Muscle of arm (tissue), 12 donors: ENCODE measurements around the gene SRSF8. TPM values are rescaled to one million over a fixed set of nuclear protein-coding genes. Genes with fewer than 3 reads are reported as not detected.
A peak's percentile ranks its signal among the peaks of the same experiment; 100 is the strongest.

ENCODE experiments used
- DNase-seq: peaks from one replicate; pipeline ENCODE4 v3.0.0-alpha.2; 2013
- polyA plus RNA-seq, 12 donors: library from polyadenylated mRNA; unstranded; fragments of 120-200 nt; gene quantifications; one replicate each; pipeline ENCODE4 v1.2.1, GENCODE V29; 2013; ENCODE audit not compliant: insufficient read length in 12 of 12

Gene SRSF8
- polyA plus RNA-seq, 12 donors, result 32.3 to 105 (median 50.9) TPM

DNA sequence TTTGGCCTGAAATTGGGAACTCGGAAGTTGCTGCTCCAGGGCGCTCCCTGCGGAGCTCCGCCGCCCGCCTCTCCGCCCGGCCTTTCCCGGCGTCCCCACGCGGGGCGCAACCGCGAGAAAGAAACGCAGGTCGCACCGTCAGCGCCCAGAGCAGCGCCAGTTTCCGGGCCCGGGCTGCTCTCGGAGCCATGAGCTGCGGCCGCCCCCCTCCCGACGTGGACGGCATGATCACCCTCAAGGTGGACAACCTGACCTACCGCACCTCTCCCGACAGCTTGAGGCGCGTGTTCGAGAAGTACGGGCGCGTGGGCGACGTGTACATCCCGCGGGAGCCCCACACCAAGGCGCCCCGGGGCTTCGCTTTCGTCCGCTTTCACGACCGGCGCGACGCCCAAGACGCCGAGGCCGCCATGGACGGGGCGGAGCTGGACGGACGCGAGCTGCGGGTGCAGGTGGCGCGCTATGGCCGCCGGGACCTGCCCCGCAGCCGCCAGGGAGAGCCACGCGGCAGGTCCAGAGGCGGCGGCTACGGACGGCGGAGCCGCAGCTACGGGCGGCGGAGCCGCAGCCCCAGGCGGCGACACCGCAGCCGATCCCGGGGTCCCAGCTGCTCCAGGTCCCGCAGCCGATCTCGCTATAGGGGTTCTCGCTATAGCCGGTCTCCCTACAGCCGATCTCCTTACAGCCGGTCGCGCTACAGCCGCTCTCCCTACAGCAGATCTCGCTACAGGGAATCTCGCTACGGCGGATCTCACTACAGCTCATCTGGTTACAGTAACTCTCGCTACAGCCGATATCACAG, 521 bp downstream of the SRSF8 start:
- DNase-seq, result peak; percentile 87

DNA sequence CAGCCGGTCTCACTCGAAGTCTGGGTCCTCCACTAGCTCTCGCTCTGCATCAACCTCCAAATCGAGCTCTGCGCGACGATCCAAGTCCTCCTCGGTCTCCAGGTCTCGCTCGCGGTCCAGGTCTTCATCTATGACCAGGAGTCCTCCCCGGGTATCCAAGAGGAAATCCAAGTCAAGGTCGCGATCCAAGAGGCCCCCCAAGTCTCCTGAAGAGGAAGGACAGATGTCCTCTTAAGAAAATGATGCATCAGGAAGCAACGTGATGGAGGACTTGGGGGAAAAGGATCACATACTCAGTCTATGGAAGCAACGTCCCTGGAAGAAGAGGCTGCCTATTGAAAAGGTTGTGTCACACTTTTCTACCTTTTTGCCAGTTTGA, 1.1 kb downstream of the SRSF8 start:
- DNase-seq, result peak; percentile 65

DNA sequence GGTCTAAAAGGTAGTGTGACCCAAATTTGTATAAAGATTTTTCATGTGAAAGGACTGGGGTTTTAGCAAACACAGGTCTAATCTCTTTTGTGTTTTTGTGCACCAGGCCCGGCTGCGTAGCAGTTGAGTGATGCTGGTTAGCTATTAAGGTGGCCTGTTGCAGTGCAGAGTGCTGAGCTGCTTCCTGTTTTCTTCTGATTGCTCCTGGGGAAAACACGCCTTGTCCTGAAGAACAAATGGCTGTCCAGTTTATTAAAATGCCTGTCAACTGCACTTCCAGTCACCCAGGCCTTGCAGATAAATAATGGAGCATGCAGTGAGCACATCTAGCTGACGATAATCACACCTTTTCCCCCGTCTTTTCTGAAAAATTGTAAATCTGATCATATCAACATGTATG, 1.8 kb downstream of the SRSF8 start:
- peak; percentile 87 for DNase-seq

DNA sequence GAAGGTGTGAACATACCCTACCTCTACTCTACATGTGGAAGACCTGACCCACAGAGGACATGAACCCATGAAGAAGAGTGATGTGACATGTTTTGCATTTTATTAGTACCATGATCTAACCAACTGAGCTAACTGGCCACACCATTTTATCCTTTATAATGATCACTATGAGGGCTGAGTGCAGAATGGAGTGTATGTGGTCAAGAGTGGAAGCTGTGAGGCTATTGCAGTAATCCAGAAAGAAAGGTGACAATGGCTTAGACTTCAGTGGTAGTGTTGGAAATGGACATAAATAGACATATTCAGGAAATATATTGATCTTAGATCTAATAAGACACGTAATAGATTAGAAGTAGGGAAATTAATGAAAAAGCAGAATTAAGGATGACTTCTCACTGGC, 3.8 kb downstream of the SRSF8 start:
- DNase-seq, result no peak

DNA sequence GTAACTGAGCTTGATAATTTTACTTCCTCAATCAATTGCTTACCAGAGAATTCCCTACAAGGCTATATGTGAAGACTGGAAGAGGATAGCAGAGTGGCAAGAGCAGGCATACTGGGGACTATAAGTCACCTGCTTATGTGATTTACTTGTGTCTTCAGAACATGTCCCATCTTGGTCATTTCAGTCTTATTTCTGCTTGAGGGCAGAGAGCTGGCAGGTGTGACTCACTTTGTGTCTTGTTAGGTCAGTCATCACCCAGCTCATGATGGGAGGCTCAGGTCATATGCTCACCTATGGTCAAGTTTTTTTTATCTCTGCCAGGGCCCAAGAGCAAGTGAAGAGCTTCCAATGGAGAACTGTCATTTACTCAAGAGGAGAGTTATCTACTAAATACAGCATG, 6.2 kb downstream of the SRSF8 start:
- no peak for DNase-seq

DNA sequence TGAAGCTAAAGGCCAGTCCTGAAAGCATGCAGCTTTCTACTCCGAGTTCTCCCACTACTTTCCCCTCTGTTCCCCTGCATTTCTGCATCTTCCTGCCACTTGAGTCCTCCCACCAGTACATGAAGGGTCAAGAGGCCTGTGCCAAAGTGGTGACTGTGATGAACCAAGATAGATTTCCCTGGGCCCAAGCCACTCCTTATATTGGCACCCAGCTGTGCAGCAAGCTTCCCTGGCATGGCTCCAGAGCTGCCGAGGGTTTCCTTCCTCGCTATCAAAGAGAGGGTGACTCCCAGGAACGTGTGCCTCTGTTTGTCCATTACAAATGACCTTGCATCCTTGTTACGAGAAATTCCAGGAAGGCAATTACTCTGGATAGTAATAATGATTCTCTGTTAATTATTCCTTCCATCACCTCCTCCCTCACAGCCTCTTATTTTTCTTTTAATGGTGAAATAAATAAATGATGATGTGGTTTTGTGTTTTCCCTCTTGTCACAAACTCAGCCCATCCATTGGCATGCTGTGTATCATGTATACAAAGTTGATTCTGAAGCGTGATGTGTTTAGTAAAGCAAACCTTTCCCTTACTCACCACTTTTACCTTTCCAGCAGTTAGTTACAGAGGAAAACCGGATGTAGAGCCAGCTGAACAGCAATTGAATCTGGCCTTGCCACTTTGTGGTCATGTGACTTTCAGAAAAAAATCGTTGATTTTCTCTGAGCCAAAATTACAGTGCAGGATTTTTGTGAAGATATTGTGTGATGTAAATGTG, 8.3 kb downstream of the SRSF8 start:
- no peak for DNase-seq

DNA sequence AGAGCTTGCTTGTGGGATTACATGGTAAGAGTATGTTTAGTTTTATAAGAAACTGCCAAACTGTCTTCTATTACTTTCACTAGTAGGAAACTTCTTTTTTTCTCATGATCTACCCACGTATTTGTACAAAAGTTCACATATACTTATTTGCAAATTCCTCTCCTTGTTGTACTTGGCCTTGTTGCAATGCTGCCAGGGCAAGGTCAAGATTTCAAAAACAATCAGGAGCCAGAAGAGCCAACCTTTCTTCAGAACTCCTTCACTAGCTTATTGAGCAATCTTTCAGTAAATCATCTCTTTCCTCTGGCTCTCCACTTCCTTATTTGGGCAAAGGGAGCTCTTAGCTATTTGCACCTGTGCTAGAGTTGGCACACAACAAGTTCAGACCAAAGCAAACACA, 9.7 kb downstream of the SRSF8 start:
- DNase-seq, result no peak

DNA sequence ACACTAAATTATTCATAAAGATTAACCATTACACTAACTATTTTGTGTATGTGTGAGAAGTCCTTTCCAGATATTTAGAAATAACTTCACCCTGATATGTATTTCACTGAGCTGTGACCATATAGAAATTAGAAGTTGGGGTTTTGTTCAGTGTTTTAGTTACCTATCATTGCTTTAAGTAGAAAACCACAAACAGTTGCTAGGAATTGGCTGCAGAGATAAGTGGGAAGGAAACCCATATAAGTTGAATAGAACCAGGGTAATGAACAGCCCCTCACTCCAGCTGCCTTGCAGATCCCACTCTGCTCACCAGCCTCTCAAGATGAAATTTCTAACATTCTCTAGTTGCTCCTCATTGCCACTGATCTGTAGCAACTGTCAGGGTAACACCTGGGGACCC, 10.3 kb downstream of the SRSF8 start:
- no peak for DNase-seq

DNA sequence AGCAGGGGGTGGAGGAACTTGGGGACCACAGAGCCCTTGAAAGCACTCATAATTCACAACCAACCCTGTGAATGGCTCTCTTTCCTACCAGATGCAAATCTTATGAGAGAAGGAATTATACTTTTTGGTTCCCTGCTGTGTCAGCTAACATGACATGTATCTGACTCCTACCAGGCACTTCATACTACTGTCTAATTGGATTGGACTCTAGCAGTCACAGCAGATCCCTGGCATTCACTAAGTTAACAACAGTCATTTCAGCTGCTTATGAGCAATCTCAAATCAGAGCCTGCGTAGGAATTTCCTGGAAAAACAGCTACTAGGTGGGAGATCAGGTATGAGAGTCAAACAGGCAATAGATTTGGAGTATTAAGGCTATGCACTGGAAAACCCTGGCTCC, 11.8 kb downstream of the SRSF8 start:
- DNase-seq, result no peak

DNA sequence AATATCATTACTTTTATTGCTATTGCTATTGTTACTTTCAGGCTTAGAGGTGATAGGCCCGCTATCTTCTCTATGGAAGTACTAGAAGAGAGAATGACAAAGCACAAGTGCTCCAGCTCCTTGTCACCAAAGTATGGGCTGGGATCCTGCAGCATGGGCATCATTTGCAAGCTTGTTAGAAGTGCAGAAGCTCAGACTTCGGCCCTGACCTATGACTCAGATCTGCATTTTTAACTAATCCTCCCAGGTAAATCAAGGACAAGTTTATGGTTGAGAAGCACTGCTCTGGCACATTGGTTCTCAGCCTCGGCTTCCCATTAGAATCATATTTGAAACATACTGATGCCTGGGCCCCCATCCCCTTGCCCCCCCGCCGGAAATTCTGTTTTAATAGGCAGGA, 14.3 kb downstream of the SRSF8 start:
- no peak for DNase-seq

DNA sequence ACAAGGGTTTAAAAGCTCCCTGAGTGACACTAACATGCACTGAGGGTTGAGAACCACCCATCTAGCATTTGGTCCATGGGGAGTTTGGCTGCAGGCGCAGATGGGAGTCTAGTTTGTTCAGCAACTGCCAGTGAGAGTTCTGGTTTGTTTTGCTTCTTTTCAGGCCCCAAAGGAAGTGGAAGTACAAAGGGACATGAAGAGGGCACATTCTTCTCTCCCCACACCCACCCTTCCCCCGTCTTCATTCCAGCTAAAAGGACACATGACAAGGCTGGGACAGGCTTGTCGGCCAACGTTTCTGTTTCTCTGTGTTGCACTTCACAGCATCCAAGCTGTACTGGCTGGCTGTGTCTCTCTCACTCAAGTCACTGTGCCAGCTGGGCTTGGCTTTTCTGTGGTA, 14.7 kb downstream of the SRSF8 start:
- DNase-seq, result no peak

DNA sequence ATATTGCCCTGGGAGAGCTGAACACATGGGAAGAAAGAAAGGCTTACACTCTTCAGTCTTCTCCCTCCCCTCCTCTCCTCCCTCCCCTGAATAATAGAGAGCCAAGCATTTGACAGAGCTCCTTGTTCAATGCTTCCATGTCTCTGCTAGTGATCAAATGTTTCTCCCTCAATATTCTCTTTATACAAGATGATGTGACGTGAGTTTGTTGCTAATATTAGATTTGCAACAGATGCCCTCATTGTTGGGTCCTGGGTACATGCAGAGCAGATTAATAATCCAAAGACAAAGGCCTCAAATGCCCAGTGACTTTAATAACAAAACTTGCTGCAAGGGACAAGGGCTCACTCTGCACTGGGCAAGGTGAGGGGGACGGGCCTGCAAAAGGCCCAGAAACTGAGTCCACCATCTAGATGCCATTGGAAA, 15.9 kb downstream of the SRSF8 start:
- DNase-seq, result no peak

DNA sequence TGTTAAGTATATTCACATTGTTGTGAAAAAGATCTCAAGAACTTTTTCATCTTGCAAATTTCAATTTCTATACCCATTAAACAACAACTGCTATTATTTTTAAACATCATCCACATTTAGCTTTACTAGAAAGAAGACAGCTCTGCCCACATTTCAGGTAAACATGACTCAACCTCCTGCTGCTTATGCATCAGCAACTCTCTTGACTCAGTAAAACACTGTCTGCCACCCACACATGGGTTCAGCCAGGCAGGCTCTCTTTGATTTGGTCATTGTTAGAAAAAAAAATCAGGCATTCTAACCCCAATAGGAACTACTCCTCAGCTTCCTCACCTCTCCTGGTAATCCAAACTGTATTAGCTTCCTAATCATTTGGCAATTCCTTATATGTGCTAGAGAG, 17.8 kb downstream of the SRSF8 start:
- DNase-seq, result no peak

DNA sequence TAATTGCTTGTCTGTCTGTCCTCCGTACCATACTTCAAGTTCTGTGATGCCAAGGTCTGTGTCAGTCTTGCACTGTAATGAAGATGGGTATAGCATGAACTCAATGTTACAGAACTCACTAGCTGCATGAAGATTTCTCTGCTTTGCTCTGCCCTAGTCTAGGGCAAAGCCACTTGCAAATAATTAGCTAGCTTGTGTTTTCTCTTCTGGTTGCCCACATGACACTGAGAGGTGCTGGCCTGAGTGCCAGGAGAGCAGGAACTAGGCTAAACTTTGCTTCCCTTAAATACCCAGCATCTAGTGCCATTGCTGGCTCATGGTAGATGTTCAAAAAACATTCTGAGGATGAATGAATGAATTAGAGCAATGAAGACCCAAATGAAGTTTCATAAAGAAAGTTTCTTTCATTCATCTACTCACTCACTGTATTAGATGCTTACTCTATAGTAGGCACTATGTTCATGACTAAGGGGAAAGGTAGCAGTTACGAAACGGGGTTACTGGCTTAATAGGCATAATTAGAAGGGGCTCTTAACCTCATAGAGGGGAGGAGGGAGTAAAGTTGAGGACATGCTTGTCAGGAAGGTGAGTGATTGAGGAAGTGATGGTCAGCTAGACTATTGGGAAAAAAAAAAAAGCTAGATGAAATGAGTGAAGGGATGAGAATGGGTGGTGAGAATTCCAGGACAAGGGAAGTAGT, 18.5 kb downstream of the SRSF8 start:
- no peak for DNase-seq

DNA sequence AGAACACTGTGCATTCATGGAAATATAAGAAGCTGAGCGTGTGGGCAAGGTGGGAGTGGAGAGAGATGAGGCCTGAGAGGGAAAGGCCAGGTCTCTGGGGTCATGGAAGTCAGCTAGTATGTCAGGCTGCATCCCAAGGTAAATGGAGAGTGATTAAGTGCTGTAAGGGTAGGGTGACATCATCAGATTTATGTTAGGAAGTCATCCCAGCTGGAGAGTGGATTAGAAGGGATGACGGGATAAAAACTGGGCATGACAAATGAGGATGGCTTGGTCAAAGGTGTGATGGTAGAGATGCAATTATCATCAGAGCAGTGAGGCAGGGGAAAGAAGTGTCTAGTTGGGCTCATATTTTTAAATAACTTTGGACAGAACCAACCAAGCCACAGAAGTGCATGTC, 19.4 kb downstream of the SRSF8 start:
- no peak for DNase-seq

DNA sequence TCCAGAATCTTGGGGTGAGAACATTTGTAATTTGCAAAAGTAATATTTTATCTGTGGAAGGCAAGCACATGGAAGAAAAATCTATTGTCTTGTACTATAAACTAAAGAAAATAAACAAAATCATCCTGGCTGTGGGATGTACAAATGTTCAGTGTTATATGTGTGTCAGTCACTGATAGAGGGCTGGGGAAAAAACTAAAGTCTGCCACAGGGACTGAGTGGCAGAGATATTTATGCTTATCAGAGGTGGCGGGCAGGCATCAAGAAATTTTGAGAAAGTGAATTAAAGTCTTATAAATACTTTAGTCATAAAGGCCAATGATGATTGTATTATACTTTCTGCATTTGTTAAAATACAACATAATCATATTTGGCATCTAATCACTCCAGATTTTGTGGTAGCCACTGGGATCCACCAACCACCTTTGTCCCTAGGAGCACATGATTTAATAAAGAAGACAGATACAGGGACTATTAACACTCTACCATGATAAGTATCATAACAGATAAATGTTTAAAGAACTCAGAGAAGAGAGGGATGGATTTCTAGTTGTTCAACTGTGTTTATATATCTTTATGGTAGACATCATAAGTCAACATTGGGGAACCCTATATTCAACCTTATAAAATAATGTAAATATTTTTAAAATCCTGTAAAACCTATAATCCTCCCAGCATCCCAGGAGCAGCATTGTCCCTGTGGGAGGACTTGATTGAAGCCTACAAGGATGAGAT, 20.3 kb downstream of the SRSF8 start:
- DNase-seq, result no peak

DNA sequence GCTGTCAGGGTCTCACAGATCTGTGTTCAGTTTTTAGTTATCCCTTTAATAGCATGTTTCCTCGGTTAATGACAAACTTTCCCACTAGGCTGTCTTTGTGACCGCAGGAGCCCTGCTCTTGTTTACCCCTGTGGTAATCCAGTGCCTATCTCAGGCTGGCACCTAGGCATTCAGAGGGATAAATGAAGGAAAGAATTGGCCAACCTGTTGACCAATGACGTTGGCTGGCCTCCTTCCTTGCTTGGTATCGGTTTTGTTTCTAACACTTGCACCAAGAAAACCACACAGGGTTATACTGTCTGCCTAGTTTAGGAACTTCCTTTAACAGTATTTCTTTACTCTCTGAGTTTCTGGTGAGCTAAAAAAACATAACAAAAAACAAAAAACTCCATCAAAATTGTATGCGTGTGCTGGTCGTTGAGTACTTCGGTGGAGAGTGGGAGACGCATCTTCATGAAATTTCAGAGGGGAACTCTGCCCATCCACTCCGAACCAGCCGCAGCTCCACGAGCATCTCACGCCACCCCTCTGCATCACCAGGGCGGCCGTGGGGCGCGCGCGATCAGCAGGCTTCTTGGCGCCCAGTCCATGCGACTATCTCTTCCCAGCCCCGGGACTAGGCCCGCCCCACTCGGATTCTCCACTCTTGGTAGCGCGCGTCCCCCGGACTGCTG, 22.4 kb downstream of the SRSF8 start:
- DNase-seq, result peak; percentile 81

DNA sequence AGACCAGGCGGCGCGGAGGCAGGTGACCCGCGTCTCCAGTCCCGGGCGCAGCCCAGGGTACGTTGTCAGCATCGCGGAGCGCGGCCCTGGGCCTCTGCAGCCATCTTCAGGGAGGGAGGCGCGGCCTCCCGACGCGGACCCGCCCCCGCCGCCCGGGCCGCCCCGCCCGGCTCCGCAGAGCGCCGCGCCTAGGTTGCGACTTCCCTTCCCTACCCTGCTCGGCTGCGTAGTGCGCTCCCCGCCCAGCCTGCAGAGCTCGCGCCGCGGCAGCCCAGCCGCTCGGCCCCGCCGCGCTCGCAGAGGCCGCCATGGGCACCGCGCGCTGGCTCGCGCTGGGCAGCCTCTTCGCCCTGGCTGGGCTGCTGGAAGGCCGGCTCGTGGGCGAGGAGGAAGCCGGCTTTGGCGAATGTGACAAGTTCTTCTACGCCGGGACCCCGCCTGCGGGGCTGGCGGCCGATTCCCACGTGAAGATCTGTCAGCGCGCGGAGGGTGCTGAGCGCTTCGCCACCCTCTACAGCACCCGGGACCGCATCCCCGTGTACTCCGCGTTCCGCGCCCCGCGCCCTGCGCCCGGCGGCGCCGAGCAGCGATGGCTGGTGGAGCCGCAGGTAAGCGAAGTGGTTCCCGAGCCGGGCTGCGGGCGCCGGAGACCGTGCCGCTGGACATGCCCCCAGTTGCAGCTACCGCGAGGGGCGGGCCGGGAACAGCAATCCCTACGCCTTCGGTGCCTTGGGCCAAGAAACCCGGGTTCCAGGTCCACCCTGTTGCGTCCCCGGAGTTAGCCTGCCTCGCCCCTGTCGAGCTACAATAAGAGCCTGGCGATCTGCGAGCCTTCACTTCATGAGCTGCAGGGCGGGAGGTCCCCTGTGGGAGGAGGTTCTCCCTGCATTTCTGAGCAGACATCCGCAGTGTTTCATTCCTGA, 23.2 kb downstream of the SRSF8 start, which contains the start of gene ENDOD1:
Gene ENDOD1 (plus strand): TSS at position 227 of the 923 bp plus-strand sequence. CDS start 82 bp downstream, at position 309.
- peak; percentile 43 for DNase-seq

DNA sequence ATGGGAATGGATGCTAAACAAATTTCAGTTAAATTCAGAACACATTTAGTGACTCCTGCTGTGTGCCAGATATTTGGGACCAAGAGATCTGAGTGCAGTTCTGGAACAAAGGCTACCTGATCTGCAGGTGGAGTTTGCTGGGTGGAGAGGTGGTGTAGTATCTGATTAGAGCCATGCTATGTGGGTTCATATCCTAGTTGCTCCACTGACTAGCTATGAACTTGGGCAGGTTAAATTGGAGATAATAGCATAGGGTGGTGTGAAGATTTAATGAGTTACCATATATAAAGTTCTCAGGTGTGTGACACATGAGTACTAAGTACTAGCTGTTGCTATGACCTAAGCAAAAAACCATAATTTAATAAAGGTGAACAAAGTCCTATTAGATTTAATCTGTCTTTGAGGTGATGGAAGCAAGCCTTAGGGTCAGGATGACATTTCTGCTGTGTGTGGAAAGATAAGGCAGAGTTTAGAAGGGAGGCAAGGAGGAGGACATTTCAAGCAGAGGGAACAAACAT, 25.0 kb downstream of the SRSF8 start:
- DNase-seq, result no peak
